SH-SY5Y (cell line): ENCODE data around the gene NCKAP5.

ENCODE experiments used
- GATA2 ChIP-seq: IDR thresholded peaks from 2 replicates; pipeline ENCODE4 v1.6.1; 2011; ENCODE audit warnings: mild to moderate bottlenecking, low read depth, low read length
- GATA3 ChIP-seq: IDR thresholded peaks from 2 replicates; pipeline ENCODE4 v1.6.1; 2011; ENCODE audit warnings: low read depth, mild to moderate bottlenecking, low read length, moderate library complexity

DNA sequence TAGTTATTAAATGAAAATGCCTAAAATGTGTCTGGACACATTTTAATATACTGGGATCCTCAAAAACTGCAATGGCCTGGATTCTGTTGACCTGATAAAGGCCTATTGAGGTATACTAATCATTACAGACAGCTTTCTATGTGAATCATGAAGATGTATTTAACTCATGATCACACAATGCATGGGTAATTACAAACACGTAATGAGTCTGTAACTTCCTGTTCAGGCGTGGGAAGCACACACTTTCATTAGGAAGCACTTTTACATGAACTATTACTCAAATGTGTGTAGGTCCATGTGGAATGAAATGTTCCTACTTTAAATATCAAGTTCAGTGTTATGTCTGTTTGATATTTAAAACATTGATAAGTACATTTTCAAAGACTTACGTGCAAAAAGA, 108.7 kb downstream of the NCKAP5 start:
- TF ChIP-seq GATA2: no peak
- TF ChIP-seq GATA3: no peak
